ENCODE results near the gene ACP3.

The ACP3 gene

GRCh38 chr3:132284781-132285619 is 32.2 kb upstream of the ACP3 start:
- DNase-seq (ENCODE audit: low spot score) = no peak
- TF ChIP-seq, protein P1, sequence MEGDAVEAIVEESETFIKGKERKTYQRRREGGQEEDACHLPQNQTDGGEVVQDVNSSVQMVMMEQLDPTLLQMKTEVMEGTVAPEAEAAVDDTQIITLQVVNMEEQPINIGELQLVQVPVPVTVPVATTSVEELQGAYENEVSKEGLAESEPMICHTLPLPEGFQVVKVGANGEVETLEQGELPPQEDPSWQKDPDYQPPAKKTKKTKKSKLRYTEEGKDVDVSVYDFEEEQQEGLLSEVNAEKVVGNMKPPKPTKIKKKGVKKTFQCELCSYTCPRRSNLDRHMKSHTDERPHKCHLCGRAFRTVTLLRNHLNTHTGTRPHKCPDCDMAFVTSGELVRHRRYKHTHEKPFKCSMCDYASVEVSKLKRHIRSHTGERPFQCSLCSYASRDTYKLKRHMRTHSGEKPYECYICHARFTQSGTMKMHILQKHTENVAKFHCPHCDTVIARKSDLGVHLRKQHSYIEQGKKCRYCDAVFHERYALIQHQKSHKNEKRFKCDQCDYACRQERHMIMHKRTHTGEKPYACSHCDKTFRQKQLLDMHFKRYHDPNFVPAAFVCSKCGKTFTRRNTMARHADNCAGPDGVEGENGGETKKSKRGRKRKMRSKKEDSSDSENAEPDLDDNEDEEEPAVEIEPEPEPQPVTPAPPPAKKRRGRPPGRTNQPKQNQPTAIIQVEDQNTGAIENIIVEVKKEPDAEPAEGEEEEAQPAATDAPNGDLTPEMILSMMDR (IDR thresholded peaks at IDR 0.05; ENCODE audit: extremely low read depth, missing control alignments) = no peak

DNA sequence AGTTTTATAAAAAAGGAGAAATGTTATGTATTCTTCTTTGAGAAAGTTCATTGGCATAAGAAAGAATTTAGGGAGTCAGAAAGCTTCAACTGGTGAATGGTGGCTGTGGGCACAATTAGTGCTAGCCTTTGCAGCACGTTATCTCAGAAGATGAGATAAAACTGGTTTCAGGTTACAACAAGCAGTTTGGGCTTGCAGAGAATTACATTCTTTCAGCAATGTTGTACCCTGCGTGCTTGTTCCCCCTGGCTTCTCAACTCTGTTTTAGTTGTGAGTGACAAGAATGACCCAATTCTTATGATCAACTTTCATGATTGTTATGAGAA is 31.6 kb upstream of the ACP3 start:
- TF ChIP-seq, protein P1 (IDR thresholded peaks at IDR 0.05; ENCODE audit: extremely low read depth, missing control alignments) = no peak
- no peak for DNase-seq (ENCODE audit: low spot score)

- no peak for DNase-seq (ENCODE audit: low spot score)
These were observed 31.2 kb upstream of the ACP3 start for GRCh38 chr3:132286035-132286434.

GRCh38 chr3:132288357-132288756 is 28.9 kb upstream of the ACP3 start:
- no peak for DNase-seq (ENCODE audit: low spot score)
- TF ChIP-seq, protein P1 (IDR thresholded peaks at IDR 0.05; ENCODE audit: extremely low read depth, missing control alignments) = no peak

More at GRCh38 chr3:132286035-132286434, 31.2 kb upstream of the ACP3 start:
- TF ChIP-seq, protein P1 (IDR thresholded peaks at IDR 0.05; ENCODE audit: extremely low read depth, missing control alignments) = no peak

GRCh38 chr3:132289316-132289715 is 27.9 kb upstream of the ACP3 start:
- no peak for DNase-seq (ENCODE audit: low spot score)
- TF ChIP-seq, protein P1 (IDR thresholded peaks at IDR 0.05; ENCODE audit: extremely low read depth, missing control alignments) = no peak

GRCh38 chr3:132290833-132291232 is 26.4 kb upstream of the ACP3 start:
- no peak for DNase-seq (ENCODE audit: low spot score)

GRCh38 chr3:132292042-132292441 is 25.2 kb upstream of the ACP3 start:
- TF ChIP-seq, protein P1 (IDR thresholded peaks at IDR 0.05; ENCODE audit: extremely low read depth, missing control alignments) = no peak
- no peak for DNase-seq (ENCODE audit: low spot score)

More at GRCh38 chr3:132290833-132291232, 26.4 kb upstream of the ACP3 start:
- TF ChIP-seq, protein P1 (IDR thresholded peaks at IDR 0.05; ENCODE audit: extremely low read depth, missing control alignments) = no peak

Measured in GM20000 (cell line).